ENCODE data around the gene SERPINB1. TPM values are rescaled to one million over a fixed set of nuclear protein-coding genes. Genes with fewer than 3 reads are reported as not detected.

Gene SERPINB1
- total and polyA plus RNA-seq, 11 donors: 15.4 to 55.6 (median 22.2) TPM

DNA sequence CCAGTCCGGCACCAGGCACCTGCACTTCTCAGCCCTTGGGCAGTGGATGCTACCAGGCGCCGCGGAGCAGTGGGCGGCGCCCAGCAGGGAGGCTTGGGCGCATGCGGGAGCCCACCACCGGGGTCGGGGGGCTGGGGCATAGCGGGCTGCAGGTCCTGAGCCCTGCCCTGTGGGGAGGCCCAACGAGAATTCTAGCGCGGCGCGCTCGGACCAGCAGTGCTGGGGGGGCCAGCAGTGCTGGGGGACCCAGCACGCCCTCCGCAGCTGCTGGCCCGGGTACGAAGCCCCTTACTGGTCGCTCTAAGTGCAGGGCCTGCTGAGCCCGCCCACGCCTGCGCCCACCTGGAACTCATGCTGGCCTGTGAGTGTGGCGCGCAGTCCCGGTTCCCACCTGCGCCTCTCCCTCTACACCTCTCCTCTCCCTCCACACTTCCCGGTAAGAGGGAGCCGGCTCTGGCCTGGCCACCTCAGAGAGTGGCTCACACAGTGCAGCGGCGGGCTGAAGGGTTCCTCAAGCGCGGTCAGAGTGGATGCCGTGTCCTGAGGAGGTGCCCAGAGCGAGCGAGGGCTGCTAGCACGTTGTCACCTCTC lies 28.5 kb upstream of the SERPINB1 start:
- TF ChIP-seq, protein P1, sequence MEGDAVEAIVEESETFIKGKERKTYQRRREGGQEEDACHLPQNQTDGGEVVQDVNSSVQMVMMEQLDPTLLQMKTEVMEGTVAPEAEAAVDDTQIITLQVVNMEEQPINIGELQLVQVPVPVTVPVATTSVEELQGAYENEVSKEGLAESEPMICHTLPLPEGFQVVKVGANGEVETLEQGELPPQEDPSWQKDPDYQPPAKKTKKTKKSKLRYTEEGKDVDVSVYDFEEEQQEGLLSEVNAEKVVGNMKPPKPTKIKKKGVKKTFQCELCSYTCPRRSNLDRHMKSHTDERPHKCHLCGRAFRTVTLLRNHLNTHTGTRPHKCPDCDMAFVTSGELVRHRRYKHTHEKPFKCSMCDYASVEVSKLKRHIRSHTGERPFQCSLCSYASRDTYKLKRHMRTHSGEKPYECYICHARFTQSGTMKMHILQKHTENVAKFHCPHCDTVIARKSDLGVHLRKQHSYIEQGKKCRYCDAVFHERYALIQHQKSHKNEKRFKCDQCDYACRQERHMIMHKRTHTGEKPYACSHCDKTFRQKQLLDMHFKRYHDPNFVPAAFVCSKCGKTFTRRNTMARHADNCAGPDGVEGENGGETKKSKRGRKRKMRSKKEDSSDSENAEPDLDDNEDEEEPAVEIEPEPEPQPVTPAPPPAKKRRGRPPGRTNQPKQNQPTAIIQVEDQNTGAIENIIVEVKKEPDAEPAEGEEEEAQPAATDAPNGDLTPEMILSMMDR (IDR thresholded peaks at IDR 0.05): no peak
- TF ChIP-seq POLR2A (IDR thresholded peaks at IDR 0.05): no peak
- no peak overlapping the region for H3K4me3 ChIP-seq
- H3K9me3 ChIP-seq: no peaks in the 10 kb centered on the region
- ATAC-seq (no peak), DNase-seq (peak in 1 of 5 donors; percentile 49)
- intact Hi-C loops (cut with DNase I): no loop called here
- peaks cover 0 to 25% (median 10%) of the 10 kb centered on the region in 12 donors for H3K4me1 ChIP-seq
- 92 to 97% (median 94%) methylated on average over 16 to 39 of the region's 39 CpGs for WGBS, 4 donors
- no peak overlapping the region for H3K27ac ChIP-seq
- no peaks in the 10 kb centered on the region for H3K36me3 ChIP-seq
- no peaks in the 10 kb centered on the region for H3K27me3 ChIP-seq

DNA sequence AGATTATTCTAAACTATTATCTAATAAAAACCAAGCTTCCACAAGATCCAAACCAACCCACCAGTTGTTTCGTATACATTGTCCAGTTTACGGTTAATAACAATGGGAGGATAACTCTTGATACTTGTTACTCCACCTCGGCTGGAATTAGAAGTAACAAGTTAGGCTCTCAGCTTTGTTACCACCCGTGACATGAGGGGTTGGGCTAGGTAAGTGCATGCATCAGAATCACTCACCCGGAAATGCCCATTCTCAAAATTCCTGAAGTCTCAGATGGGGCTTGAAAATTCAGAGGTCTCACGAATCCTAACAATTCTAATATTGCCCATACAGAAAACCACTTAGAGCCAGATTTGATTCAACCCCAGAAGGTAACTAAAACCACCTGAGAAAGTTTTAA lies 27.0 kb upstream of the SERPINB1 start:
- H3K9me3 ChIP-seq: no peaks in the 10 kb centered on the region
- WGBS, 4 donors: 91 to 96% (median 95%) methylated on average over 6 of the region's 6 CpGs
- no peak overlapping the region for H3K27ac ChIP-seq
- ATAC-seq: no peak
- H3K27me3 ChIP-seq: no peaks in the 10 kb centered on the region
- peaks cover 0 to 18% (median 6%) of the 10 kb centered on the region in 12 donors for H3K4me1 ChIP-seq
- no peak overlapping the region for H3K4me3 ChIP-seq
- DNase-seq: no peak
- TF ChIP-seq, protein P1 (IDR thresholded peaks at IDR 0.05): no peak
- no peak for TF ChIP-seq POLR2A (IDR thresholded peaks at IDR 0.05)
- H3K36me3 ChIP-seq: no peaks in the 10 kb centered on the region
- intact Hi-C loops (cut with DNase I): no loop called here

DNA sequence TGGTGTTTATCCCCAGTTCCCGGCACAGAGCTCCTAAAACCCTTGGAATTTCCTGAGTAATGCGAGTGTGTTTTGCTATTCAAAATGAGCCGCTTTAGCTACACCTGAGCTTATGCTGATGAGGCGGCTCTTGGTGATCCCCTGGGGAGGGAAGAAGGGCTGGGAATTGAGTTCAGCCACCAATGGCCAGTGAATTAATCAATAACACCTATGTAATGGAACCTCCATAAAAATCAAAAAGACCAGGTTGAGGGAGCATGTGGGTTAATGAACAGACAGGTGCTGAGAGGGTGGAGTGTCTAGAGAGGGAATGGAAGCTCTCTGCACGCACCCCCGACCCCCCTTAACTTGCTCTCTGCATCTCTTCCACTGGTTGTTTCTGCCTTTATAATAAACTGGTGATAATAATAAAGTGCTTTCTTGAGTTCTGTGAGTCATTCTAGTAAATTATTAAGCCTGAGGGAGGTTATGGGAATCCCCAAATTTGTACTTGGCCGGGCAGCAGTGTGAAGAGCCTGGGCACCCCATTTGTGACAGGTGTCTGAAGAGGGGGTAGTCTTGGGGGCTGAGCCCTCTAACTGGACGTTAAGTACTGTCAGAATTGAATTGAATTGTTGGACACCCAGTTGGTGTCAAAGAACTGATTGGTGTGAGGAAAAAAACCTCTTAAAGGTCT lies 24.6 kb upstream of the SERPINB1 start:
- Histone ChIP-seq H3K27me3 (no peaks in the 10 kb centered on the region), H3K9me3 (no peaks in the 10 kb centered on the region), H3K27ac (peak overlapping the region in 3 of 12 donors; percentile 25 to 48 (median 47)), H3K36me3 (no peaks in the 10 kb centered on the region), H3K4me3 (peak overlapping the region in 1 of 12 donors; percentile 16), H3K4me1 (peaks cover 0 to 36% (median 4%) of the 10 kb centered on the region in 12 donors)
- intact Hi-C loops (cut with DNase I): no loop called here
- ATAC-seq: peak in 1 of 4 donors; percentile 20
- no peak for DNase-seq
- 49 to 61% (median 56%) methylated on average over 8 of the region's 8 CpGs for WGBS, 4 donors
- TF ChIP-seq POLR2A (IDR thresholded peaks at IDR 0.05): no peak
- TF ChIP-seq, protein P1 (IDR thresholded peaks at IDR 0.05): no peak

DNA sequence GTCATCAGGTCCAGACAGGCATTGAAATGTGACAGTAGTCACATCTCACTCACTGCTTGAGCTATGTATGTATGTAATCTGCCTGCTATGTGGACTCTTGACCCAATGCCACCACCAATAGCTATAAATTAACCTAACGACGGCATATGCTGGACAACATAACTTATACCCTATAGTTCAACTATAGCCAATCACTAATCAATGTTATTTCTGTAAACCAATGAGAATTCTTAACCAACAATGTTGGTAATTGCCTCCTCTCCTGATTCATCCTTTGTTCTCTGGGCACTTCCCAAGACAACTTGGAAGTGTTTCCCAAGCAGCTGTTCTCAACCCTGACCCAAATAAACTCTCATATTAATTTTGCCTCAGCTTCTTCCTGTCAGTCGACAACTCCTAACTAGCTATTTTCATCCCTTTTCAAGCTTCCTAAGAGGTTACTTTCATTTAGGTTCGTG lies 24.1 kb upstream of the SERPINB1 start:
- H3K4me3 ChIP-seq: peak overlapping the region in 1 of 12 donors; percentile 16
- no peaks in the 10 kb centered on the region for H3K27me3 ChIP-seq
- intact Hi-C loops (cut with DNase I): no loop called here
- ATAC-seq (peak; percentile 32 to 64 (median 40)), DNase-seq (no peak)
- H3K4me1 ChIP-seq: peaks cover 0 to 37% (median 4%) of the 10 kb centered on the region in 12 donors
- no peaks in the 10 kb centered on the region for H3K36me3 ChIP-seq
- no peak for TF ChIP-seq POLR2A (IDR thresholded peaks at IDR 0.05)
- TF ChIP-seq, protein P1 (IDR thresholded peaks at IDR 0.05): no peak
- peak overlapping the region in 3 of 12 donors; percentile 25 to 48 (median 47) for H3K27ac ChIP-seq
- H3K9me3 ChIP-seq: no peaks in the 10 kb centered on the region
- WGBS, 4 donors: 53 to 66% (median 63%) methylated on average over 4 of the region's 4 CpGs
